ENCODE results near the gene ASTN2.

The ASTN2 gene

GRCh38 chr9:117122102-117122501 lies 292.8 kb downstream of the ASTN2 start:
- Mint-ChIP-seq H3K27me3 (no peaks in the 10 kb centered on the region), H3K9me3 (peaks cover 23% of the 10 kb centered on the region), H3K4me1 (no peaks in the 10 kb centered on the region), H3K36me3 (ENCODE audit: insufficient read depth) (no peaks in the 10 kb centered on the region), H3K4me3 (no peak overlapping the region), H3K27ac (ENCODE audit: low read depth) (no peak overlapping the region)
- no peak for ATAC-seq (replicated peaks; ENCODE audit: extremely low read depth, poor library complexity, severe bottlenecking)
- DNase-seq (ENCODE audit: low spot score in 2 of 2): no peak

DNA sequence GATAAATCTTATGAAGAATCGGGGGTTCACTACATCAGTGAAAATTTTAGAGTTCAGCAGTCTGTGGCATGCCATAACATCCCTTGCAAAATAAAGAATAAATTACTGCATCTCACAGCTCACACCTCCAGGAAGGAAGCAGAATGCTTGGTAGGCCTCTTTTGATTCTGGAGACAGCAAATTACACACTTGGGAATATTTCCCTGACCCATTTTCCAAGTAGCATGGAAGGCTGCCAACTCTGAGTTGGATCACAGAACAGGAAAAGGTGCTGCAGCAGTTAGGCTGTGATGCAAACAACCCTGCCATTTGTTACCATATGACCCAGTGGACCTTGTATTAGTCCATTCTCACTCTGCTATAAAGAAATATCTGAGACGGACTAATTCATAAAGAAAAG lies 293.5 kb downstream of the ASTN2 start:
- Mint-ChIP-seq H3K9me3 (peaks cover 16% of the 10 kb centered on the region), H3K27ac (ENCODE audit: low read depth) (no peak overlapping the region), H3K36me3 (ENCODE audit: insufficient read depth) (no peaks in the 10 kb centered on the region), H3K4me1 (no peaks in the 10 kb centered on the region), H3K27me3 (no peaks in the 10 kb centered on the region), H3K4me3 (no peak overlapping the region)
- DNase-seq (ENCODE audit: low spot score in 2 of 2) (no peak), ATAC-seq (replicated peaks; ENCODE audit: extremely low read depth, poor library complexity, severe bottlenecking) (no peak)

DNA sequence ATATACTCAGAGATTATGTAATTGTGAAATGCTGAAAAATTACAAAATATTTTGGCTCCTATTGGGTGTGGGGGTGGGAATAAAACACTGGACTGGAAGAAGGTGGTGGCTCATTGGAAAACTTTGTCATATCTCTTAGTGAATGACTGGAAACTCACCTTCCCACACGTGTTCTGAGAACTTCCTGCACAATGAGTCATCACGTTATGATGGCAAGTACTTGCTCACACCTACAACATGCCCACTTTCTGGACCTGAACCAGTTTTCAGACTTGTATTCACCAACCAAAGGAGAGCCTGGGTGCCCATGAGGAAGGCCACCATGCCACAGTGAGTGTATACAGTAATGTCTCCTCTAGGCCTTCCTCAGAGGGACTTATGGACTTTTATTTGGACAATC lies 294.8 kb downstream of the ASTN2 start:
- ATAC-seq (replicated peaks; ENCODE audit: extremely low read depth, poor library complexity, severe bottlenecking) (no peak), DNase-seq (ENCODE audit: low spot score in 2 of 2) (no peak)
- no peak overlapping the region for H3K4me3 Mint-ChIP-seq
- no peaks in the 10 kb centered on the region for H3K4me1 Mint-ChIP-seq
- H3K27ac Mint-ChIP-seq (ENCODE audit: low read depth): no peak overlapping the region
- peaks cover 16% of the 10 kb centered on the region for H3K9me3 Mint-ChIP-seq
- H3K36me3 Mint-ChIP-seq (ENCODE audit: insufficient read depth): no peaks in the 10 kb centered on the region
- no peaks in the 10 kb centered on the region for H3K27me3 Mint-ChIP-seq

GRCh38 chr9:117116084-117116483 lies 298.8 kb downstream of the ASTN2 start:
- H3K4me1 Mint-ChIP-seq: no peaks in the 10 kb centered on the region
- H3K27me3 Mint-ChIP-seq: no peaks in the 10 kb centered on the region
- no peak for ATAC-seq (replicated peaks; ENCODE audit: extremely low read depth, poor library complexity, severe bottlenecking)
- peaks cover 11% of the 10 kb centered on the region for H3K9me3 Mint-ChIP-seq
- DNase-seq (ENCODE audit: low spot score in 2 of 2): no peak
- H3K27ac Mint-ChIP-seq (ENCODE audit: low read depth): no peak overlapping the region
- no peaks in the 10 kb centered on the region for H3K36me3 Mint-ChIP-seq (ENCODE audit: insufficient read depth)
- no peak overlapping the region for H3K4me3 Mint-ChIP-seq

DNA sequence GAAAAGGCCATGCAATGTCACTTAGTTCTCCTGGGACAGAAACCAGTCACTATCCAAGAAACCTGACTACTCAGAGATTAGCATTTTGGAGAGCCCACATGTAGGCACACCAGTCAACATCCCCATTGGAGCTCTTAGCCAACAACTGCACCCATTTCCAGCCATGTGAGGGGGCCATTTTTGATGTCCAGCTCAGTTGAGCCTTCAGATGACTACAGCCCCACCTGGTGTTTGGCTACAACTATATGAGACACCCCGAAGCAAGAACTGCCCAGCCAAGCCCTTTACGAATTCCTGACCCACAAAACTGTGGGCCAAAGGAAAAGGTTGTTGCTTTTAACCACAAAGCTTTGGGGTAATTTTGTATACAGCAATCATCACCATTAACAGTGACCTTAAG lies 300.1 kb downstream of the ASTN2 start:
- DNase-seq (ENCODE audit: low spot score in 2 of 2) (no peak), ATAC-seq (replicated peaks; ENCODE audit: extremely low read depth, poor library complexity, severe bottlenecking) (no peak)
- no peak overlapping the region for H3K4me3 Mint-ChIP-seq
- no peak overlapping the region for H3K27ac Mint-ChIP-seq (ENCODE audit: low read depth)
- H3K4me1 Mint-ChIP-seq: no peaks in the 10 kb centered on the region
- no peaks in the 10 kb centered on the region for H3K36me3 Mint-ChIP-seq (ENCODE audit: insufficient read depth)
- peaks cover 15% of the 10 kb centered on the region for H3K9me3 Mint-ChIP-seq
- H3K27me3 Mint-ChIP-seq: no peaks in the 10 kb centered on the region

DNA sequence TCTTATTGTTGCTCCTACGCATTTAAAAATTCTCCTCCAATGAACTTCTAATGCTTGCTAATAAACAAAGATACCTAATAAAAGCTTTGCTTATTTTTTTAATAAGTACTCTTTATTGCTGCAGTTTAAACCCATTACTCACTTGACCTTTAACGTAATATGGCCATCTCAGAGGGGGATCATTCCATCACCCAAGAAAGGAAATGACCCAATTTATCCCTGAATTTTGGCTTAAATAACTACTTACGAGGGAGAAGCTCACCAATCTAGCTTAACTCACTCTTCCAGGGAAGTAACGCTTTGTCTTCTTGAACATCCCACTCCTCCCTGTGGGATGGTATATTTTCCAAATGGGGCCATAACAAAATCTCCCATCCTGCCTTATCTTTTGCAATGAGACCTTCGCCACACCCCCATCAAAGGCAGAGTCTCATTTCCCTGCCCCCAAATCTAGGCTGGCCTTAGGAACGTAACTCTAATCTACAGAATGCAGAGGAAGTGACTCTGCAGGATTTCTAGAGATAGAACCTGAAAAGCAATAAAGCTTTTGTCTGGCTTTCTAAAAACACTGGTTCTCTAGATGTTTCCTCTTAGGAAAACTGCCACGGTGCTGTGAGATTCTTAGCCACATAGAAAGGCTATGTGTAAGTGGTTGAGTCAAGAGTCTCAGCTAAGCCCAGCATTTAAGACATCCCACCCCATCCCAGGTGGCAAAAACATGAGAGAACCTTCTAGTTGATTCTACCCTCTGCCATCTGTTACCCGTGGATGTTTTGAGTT lies 310.0 kb downstream of the ASTN2 start:
- peaks cover 12% of the 10 kb centered on the region for H3K9me3 Mint-ChIP-seq
- DNase-seq (ENCODE audit: low spot score in 2 of 2) (no peak), ATAC-seq (replicated peaks; ENCODE audit: extremely low read depth, poor library complexity, severe bottlenecking) (no peak)
- H3K4me1 Mint-ChIP-seq: no peaks in the 10 kb centered on the region
- peaks cover 2% of the 10 kb centered on the region for H3K36me3 Mint-ChIP-seq (ENCODE audit: insufficient read depth)
- H3K27ac Mint-ChIP-seq (ENCODE audit: low read depth): no peak overlapping the region
- H3K27me3 Mint-ChIP-seq: no peaks in the 10 kb centered on the region
- H3K4me3 Mint-ChIP-seq: no peak overlapping the region

DNA sequence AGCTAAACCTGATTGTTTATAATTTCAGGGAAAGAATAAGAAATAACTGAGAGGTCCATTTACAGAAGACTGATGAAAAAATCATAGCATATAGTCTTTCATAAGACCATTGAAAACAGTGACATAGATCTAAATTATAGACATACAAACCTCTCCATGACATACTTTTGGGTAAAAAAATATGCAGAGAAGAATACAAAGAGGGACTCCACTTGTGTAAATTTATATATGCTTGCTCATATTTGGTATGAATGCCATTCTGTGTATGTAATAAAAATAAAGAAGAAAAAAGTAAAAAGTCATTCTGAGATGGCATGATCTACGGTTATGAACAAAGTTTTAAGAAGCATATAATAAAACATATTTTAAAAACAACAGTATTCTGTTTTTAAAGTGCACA lies 310.7 kb downstream of the ASTN2 start:
- ATAC-seq (replicated peaks; ENCODE audit: extremely low read depth, poor library complexity, severe bottlenecking) (no peak), DNase-seq (ENCODE audit: low spot score in 2 of 2) (no peak)
- H3K4me3 Mint-ChIP-seq: no peak overlapping the region
- H3K9me3 Mint-ChIP-seq: peaks cover 12% of the 10 kb centered on the region
- peaks cover 2% of the 10 kb centered on the region for H3K36me3 Mint-ChIP-seq (ENCODE audit: insufficient read depth)
- no peak overlapping the region for H3K27ac Mint-ChIP-seq (ENCODE audit: low read depth)
- no peaks in the 10 kb centered on the region for H3K4me1 Mint-ChIP-seq
- no peaks in the 10 kb centered on the region for H3K27me3 Mint-ChIP-seq

DNA sequence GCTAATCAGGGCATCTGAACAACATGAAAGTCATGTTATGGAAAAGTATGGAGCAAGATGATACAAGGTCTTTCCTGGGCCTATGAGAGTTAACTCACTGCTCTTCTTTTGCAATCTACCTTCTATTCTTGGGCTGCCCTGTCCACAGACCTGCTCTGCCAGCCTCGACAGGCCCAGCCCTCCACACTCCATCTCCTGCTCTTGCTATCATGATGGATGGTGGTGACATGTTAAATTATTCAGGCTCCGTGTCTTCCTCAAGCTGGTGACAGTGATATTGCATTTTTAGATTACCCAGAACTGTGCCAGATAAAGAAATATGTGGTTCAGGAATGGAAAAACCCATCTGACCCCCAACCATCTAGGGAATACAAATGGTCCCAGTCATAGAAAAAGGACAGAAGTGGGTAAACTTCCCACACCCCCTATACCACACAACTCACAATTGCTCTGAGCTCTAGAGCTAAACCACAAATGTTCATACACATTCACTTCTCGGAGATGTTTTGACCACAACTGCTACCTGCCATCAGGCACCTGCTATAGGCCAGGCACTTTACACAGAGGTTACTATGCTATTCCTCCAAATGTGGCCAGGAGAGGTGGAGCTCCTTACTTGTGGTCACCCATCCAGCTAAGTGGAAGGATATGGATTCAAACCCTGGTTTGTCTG lies 311.3 kb downstream of the ASTN2 start:
- no peak for DNase-seq (ENCODE audit: low spot score in 2 of 2)
- H3K9me3 Mint-ChIP-seq: peaks cover 12% of the 10 kb centered on the region
- no peaks in the 10 kb centered on the region for H3K27me3 Mint-ChIP-seq

DNA sequence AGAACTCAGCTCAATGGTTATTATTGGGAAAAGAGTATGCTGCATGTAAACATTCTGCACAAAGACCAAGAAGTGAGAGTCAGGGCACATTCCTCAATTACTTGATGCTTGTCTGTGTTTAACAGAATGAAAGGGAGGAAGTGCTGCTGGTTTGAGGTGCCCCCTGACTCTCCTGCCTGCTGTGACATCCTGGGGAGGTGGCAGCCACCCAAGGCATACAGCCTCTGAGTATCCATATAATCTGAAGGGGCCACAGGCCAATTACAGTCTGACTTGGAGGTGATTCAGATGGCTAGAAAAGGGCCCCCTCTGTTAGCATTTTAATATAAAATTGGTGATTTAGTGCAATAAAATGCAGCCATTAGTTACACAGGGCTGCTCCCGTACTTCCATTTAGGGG lies 313.8 kb downstream of the ASTN2 start:
- peaks cover 2% of the 10 kb centered on the region for H3K36me3 Mint-ChIP-seq (ENCODE audit: insufficient read depth)
- no peak for DNase-seq (ENCODE audit: low spot score in 2 of 2)
- H3K4me1 Mint-ChIP-seq: no peaks in the 10 kb centered on the region
- H3K9me3 Mint-ChIP-seq: peaks cover 5% of the 10 kb centered on the region
- H3K27ac Mint-ChIP-seq (ENCODE audit: low read depth): no peak overlapping the region
- no peaks in the 10 kb centered on the region for H3K27me3 Mint-ChIP-seq
- no peak overlapping the region for H3K4me3 Mint-ChIP-seq
- no peak for ATAC-seq (replicated peaks; ENCODE audit: extremely low read depth, poor library complexity, severe bottlenecking)

More for the DNA sequence above, 311.3 kb downstream of the ASTN2 start:
- Mint-ChIP-seq H3K4me3 (no peak overlapping the region), H3K36me3 (ENCODE audit: insufficient read depth) (peaks cover 2% of the 10 kb centered on the region), H3K27ac (ENCODE audit: low read depth) (no peak overlapping the region), H3K4me1 (no peaks in the 10 kb centered on the region)
- no peak for ATAC-seq (replicated peaks; ENCODE audit: extremely low read depth, poor library complexity, severe bottlenecking)

DNA sequence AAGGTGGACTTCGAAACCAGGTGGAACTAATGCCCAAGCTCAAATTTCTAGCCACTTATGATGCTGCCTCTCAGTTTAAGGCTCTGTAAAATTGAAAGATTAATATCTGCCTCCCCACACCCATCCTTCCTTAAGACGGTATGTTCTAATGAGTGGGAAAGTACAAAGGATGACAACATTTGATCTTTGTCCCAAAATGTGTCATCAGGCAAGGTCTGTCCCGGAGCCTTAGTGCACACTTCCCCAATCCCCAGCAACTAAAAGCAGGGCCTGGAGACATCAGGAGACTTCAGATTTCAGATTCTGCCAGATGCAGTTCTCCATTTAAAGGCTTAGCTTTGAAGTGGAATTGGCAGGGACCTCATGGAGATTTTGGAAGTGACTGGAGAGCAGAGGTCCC lies 316.5 kb downstream of the ASTN2 start:
- DNase-seq (ENCODE audit: low spot score in 2 of 2): no peak
- no peak overlapping the region for H3K27ac Mint-ChIP-seq (ENCODE audit: low read depth)
- no peaks in the 10 kb centered on the region for H3K27me3 Mint-ChIP-seq

GRCh38 chr9:117097761-117098160 lies 317.1 kb downstream of the ASTN2 start:
- Mint-ChIP-seq H3K9me3 (no peaks in the 10 kb centered on the region), H3K27me3 (no peaks in the 10 kb centered on the region), H3K4me1 (no peaks in the 10 kb centered on the region), H3K27ac (ENCODE audit: low read depth) (no peak overlapping the region), H3K4me3 (no peak overlapping the region), H3K36me3 (ENCODE audit: insufficient read depth) (no peaks in the 10 kb centered on the region)
- no peak for ATAC-seq (replicated peaks; ENCODE audit: extremely low read depth, poor library complexity, severe bottlenecking)
- no peak for DNase-seq (ENCODE audit: low spot score in 2 of 2)

More for the DNA sequence above, 316.5 kb downstream of the ASTN2 start:
- peaks cover 2% of the 10 kb centered on the region for H3K9me3 Mint-ChIP-seq
- no peak overlapping the region for H3K4me3 Mint-ChIP-seq
- no peak for ATAC-seq (replicated peaks; ENCODE audit: extremely low read depth, poor library complexity, severe bottlenecking)
- no peaks in the 10 kb centered on the region for H3K4me1 Mint-ChIP-seq
- no peaks in the 10 kb centered on the region for H3K36me3 Mint-ChIP-seq (ENCODE audit: insufficient read depth)

- ATAC-seq (replicated peaks; ENCODE audit: extremely low read depth, poor library complexity, severe bottlenecking) (no peak), DNase-seq (ENCODE audit: low spot score in 2 of 2) (no peak)
- no peak overlapping the region for H3K4me3 Mint-ChIP-seq
- no peaks in the 10 kb centered on the region for H3K36me3 Mint-ChIP-seq (ENCODE audit: insufficient read depth)
- no peaks in the 10 kb centered on the region for H3K27me3 Mint-ChIP-seq
- H3K27ac Mint-ChIP-seq (ENCODE audit: low read depth): no peak overlapping the region
- peaks cover 4% of the 10 kb centered on the region for H3K9me3 Mint-ChIP-seq
- no peaks in the 10 kb centered on the region for H3K4me1 Mint-ChIP-seq
These were observed 318.7 kb downstream of the ASTN2 start for GRCh38 chr9:117096138-117096537.

GRCh38 chr9:117095081-117095480 lies 319.8 kb downstream of the ASTN2 start:
- DNase-seq (ENCODE audit: low spot score in 2 of 2) (no peak), ATAC-seq (replicated peaks; ENCODE audit: extremely low read depth, poor library complexity, severe bottlenecking) (no peak)
- no peaks in the 10 kb centered on the region for H3K4me1 Mint-ChIP-seq
- no peak overlapping the region for H3K27ac Mint-ChIP-seq (ENCODE audit: low read depth)
- H3K36me3 Mint-ChIP-seq (ENCODE audit: insufficient read depth): peaks cover 1% of the 10 kb centered on the region
- no peak overlapping the region for H3K4me3 Mint-ChIP-seq
- H3K9me3 Mint-ChIP-seq: peaks cover 9% of the 10 kb centered on the region
- no peaks in the 10 kb centered on the region for H3K27me3 Mint-ChIP-seq

Measured in central memory CD8-positive, alpha-beta T cell (primary cell).